ENCODE data around the gene TMEM100. TPM values are rescaled to one million over a fixed set of nuclear protein-coding genes. Genes with fewer than 3 reads are reported as not detected.
A peak's percentile ranks its signal among the peaks of the same experiment; 100 is the strongest.

TMEM100 gene
- total RNA-seq, 4 donors from 2014 or later: 1.00 to 7.8 (median 4.1) TPM; not detected in 1

GRCh38 chr17:55762086-55762858, 39.6 kb upstream of the TMEM100 start:
- no peak for DNase-seq
- WGBS, 2 donors (ENCODE audit: low coverage in 1 of 2): 84 to 90% methylated on average over 5 to 6 of the region's 6 CpGs
- no peak overlapping the region for H3K27ac ChIP-seq
- intact Hi-C loops (cut with DNase I; ENCODE audit: low total_unique reads) (no loop called here), in situ Hi-C loops (cut with MboI; ENCODE audit: low pct_ligation_motif_present in 1 of 4, low pct_unique_long_range_greater_than_20kb in 1 of 4, low sequenced_read_pairs in 3 of 4) (loop anchor here in 2 of 4 donors (25.0 kb wide), 2 partner anchors 225 to 775 kb away; no protein-coding TSS in a partner anchor)
- H3K27me3 ChIP-seq: no peaks in the 10 kb centered on the region
- peaks cover 0 to 24% (median 10%) of the 10 kb centered on the region in 4 donors for H3K4me1 ChIP-seq
- no peaks in the 10 kb centered on the region for H3K36me3 ChIP-seq
- no peak for TF ChIP-seq EP300 (IDR thresholded peaks at IDR 0.05; ENCODE audit: low read depth)
- no peak for TF ChIP-seq POLR2A (IDR thresholded peaks at IDR 0.05)
- TF ChIP-seq CTCF (IDR thresholded peaks at IDR 0.05): no peak
- no peak overlapping the region for H3K4me3 ChIP-seq
- H3K9me3 ChIP-seq: no peaks in the 10 kb centered on the region

DNA sequence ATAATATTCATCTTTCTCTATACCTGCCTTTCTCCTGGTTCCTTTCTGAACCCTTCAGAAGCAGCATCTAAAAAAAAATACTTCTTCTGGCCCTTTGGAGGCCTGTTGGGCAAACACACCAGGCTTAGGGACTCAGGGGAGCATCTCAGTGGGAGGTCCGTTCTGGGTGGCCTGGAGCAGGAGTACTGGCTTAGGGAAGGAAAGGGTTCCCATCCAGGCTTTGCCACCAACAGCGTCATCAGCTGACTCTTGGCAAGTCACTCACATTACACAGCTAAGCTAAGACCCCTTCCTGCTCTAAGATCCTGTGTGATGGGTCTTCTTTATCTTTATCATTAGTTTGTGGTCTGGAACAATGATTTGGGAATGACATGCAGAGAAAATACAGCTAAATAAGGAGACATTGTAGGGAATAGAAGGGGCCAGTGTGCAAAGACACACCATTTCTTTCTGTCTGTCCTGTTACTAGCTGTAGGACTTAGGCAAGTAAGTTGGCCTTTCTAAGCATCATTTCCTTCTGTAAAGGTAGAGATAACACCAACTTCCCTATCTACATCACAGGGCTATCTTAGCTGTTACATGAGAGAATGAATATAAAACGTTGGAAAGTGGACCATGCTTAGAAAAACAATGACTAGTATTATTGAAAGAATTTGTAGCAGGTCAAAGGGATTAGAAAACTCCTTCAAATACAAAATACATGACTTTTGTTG, 38.1 kb upstream of the TMEM100 start:
- Histone ChIP-seq H3K27ac (peak overlapping the region in 1 of 4 donors; percentile 1), H3K4me1 (peaks cover 0 to 24% (median 10%) of the 10 kb centered on the region in 4 donors), H3K36me3 (no peaks in the 10 kb centered on the region), H3K27me3 (no peaks in the 10 kb centered on the region), H3K9me3 (no peaks in the 10 kb centered on the region), H3K4me3 (no peak overlapping the region)
- TF ChIP-seq EP300 (IDR thresholded peaks at IDR 0.05; ENCODE audit: low read depth) (no peak), CTCF (IDR thresholded peaks at IDR 0.05) (no peak), POLR2AphosphoS5 (IDR thresholded peaks at IDR 0.05) (no peak), POLR2A (IDR thresholded peaks at IDR 0.05) (no peak)
- in situ Hi-C loops (cut with MboI; ENCODE audit: low pct_ligation_motif_present in 1 of 4, low pct_unique_long_range_greater_than_20kb in 1 of 4, low sequenced_read_pairs in 3 of 4) (loop anchor here in 2 of 4 donors (25.0 kb wide), 2 partner anchors 223 to 773 kb away; no protein-coding TSS in a partner anchor), intact Hi-C loops (cut with DNase I; ENCODE audit: low total_unique reads) (no loop called here)
- DNase-seq: no peak
- WGBS, 2 donors (ENCODE audit: low coverage in 1 of 2): 30 to 65% methylated on average over 1 to 3 of the region's 3 CpGs

- peaks cover 0 to 19% (median 6%) of the 10 kb centered on the region in 4 donors for H3K4me1 ChIP-seq
- intact Hi-C loops (cut with DNase I; ENCODE audit: low total_unique reads): no loop called here
- TF ChIP-seq POLR2AphosphoS5 (IDR thresholded peaks at IDR 0.05) (no peak), CTCF (IDR thresholded peaks at IDR 0.05) (no peak), POLR2A (IDR thresholded peaks at IDR 0.05) (no peak), EP300 (IDR thresholded peaks at IDR 0.05; ENCODE audit: low read depth) (no peak)
- H3K27ac ChIP-seq: no peak overlapping the region
- H3K27me3 ChIP-seq: no peaks in the 10 kb centered on the region
- no peak overlapping the region for H3K4me3 ChIP-seq
- in situ Hi-C loops (cut with MboI; ENCODE audit: low pct_ligation_motif_present in 1 of 4, low pct_unique_long_range_greater_than_20kb in 1 of 4, low sequenced_read_pairs in 3 of 4): loop anchor here in 2 of 4 donors (25.0 kb wide), 2 partner anchors 221 to 771 kb away; no protein-coding TSS in a partner anchor
- no peak for DNase-seq
- H3K36me3 ChIP-seq: no peaks in the 10 kb centered on the region
- H3K9me3 ChIP-seq: no peaks in the 10 kb centered on the region
Measured at GRCh38 chr17:55758171-55758570, 35.5 kb upstream of the TMEM100 start.

DNA sequence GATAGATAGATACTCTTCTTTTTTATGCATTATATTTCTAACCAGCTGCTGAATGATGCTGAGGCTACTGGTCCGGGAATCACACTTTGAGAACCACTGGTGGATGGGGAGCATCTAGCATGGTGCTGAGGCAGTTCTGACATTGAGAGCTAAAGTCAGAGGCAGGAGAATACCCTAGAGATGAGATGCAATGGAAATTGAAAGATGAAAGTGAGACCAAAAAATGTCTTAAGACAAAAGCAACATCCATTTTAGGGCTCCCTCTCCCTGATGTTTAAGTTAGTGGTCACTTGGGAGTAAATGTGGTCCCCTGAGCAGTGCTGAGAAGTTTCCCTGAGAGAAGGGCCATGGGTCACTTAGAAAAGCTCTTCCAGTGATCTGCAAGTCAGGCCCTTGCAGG, 35.0 kb upstream of the TMEM100 start:
- TF ChIP-seq POLR2A (IDR thresholded peaks at IDR 0.05) (no peak), CTCF (IDR thresholded peaks at IDR 0.05) (no peak), EP300 (IDR thresholded peaks at IDR 0.05; ENCODE audit: low read depth) (no peak), POLR2AphosphoS5 (IDR thresholded peaks at IDR 0.05) (no peak)

More for the DNA sequence above, 35.0 kb upstream of the TMEM100 start:
- intact Hi-C loops (cut with DNase I; ENCODE audit: low total_unique reads) (no loop called here), in situ Hi-C loops (cut with MboI; ENCODE audit: low pct_ligation_motif_present in 1 of 4, low pct_unique_long_range_greater_than_20kb in 1 of 4, low sequenced_read_pairs in 3 of 4) (loop anchor here in 2 of 4 donors (25.0 kb wide), 2 partner anchors 220 to 770 kb away; no protein-coding TSS in a partner anchor)
- no peak for DNase-seq
- Histone ChIP-seq H3K4me1 (peaks cover 0 to 23% (median 7%) of the 10 kb centered on the region in 4 donors), H3K36me3 (no peaks in the 10 kb centered on the region), H3K27ac (no peak overlapping the region), H3K9me3 (no peaks in the 10 kb centered on the region), H3K27me3 (no peaks in the 10 kb centered on the region), H3K4me3 (no peak overlapping the region)
- 89 to 91% methylated on average over 1 of the region's 1 CpG for WGBS, 2 donors (ENCODE audit: low coverage in 1 of 2)

Measured in transverse colon (tissue), 4 donors.